Transverse colon (tissue), 4 donors: ENCODE data around the gene NEK5. TPM values are rescaled to one million over a fixed set of nuclear protein-coding genes. Genes with fewer than 3 reads are reported as not detected.
"Not testable (repeated sequence)": the region's sequence is repeated elsewhere in the genome, so short reads cannot be mapped to it uniquely, and the experiment has no call there.

Experiments used
- DNase-seq: peaks from one replicate; pipeline ENCODE4 v3.0.0-alpha.2; 2019
- H3K27ac ChIP-seq, 4 donors: fragments of 200-600 bp; sonication (generic); 2 replicates each; pipeline ENCODE4 v1.5.1; 2016 to 2018; ENCODE audit warnings: inconsistent platforms in 4 of 4
- H3K27me3 ChIP-seq: fragments of 200-600 bp; sonication (generic); 2 replicates; pipeline ENCODE4 v1.5.1; 2017; ENCODE audit warnings: inconsistent platforms
- H3K36me3 ChIP-seq, 4 donors: fragments of 200-600 bp; sonication (generic); 2 replicates each; pipeline ENCODE4 v1.5.1; 2017 to 2019; ENCODE audit warnings: inconsistent platforms in 4 of 4
- H3K4me1 ChIP-seq, 4 donors: fragments of 200-600 bp; sonication (generic); 2 replicates each; pipeline ENCODE4 v1.5.1; 2017 to 2020; ENCODE audit warnings: inconsistent platforms in 4 of 4
- H3K4me3 ChIP-seq, 4 donors: fragments of 200-600 bp; sonication (generic); 1 replicate in 1 of 4; 2 replicates in 3 of 4; pipeline versions ENCODE4 v1.5.1 to v1.6.1; 2017 to 2019; ENCODE audit warnings: inconsistent platforms in 4 of 4
- H3K9me3 ChIP-seq, 2 donors: fragments of 200-600 bp; sonication (generic); 2 replicates each; pipeline ENCODE4 v1.5.1; 2017 to 2019; ENCODE audit warnings: inconsistent platforms in 2 of 2
- CTCF ChIP-seq, 5 experiments: fragments of 200-600 bp in 3 of 5; fragments of 450-650 bp in 2 of 5; sonication (generic) in 3 of 5; IDR thresholded peaks; 1 replicate in 2 of 5; 2 replicates in 3 of 5; pipeline ENCODE4 v1.5.1; 2016 to 2017; ENCODE audit warnings: antibody characterized with exemption in 5 of 5, inconsistent platforms in 3 of 5, mild to moderate bottlenecking in 2 of 5, moderate library complexity in 1 of 5
- EP300 ChIP-seq: sonication (generic); formaldehyde crosslinking; IDR thresholded peaks from one replicate; pipeline ENCODE4 v1.6.1; 2017; ENCODE audit warnings: antibody characterized with exemption, low read depth
- POLR2A ChIP-seq: fragments of 450-650 bp; IDR thresholded peaks from one replicate; pipeline ENCODE4 v1.6.1; 2016; ENCODE audit warnings: antibody characterized with exemption, mild to moderate bottlenecking, moderate library complexity
- POLR2AphosphoS5 ChIP-seq, 3 donors: sonication (generic); formaldehyde crosslinking; IDR thresholded peaks; one replicate each; pipeline ENCODE4 v1.6.1; 2016; ENCODE audit warnings: antibody characterized with exemption in 3 of 3
- WGBS, 2 donors: methylation state at CpG; one replicate each; pipeline ENCODE4 v1.1.5; 2018; ENCODE audit warnings: low coverage in 1 of 2; 5-methylcytosine and 5-hydroxymethylcytosine counted together
- in situ Hi-C, 4 donors: fragments of 200-750 bp; cut with MboI; loops; one replicate each; pipeline versions ENCODE4 v1.15.0 to v1.15.1; 2017; ENCODE audit warnings: low sequenced_read_pairs in 3 of 4, low pct_ligation_motif_present in 1 of 4, low pct_unique_long_range_greater_than_20kb in 1 of 4
- intact Hi-C: fragments of 100-400 bp; cut with DNase I; formaldehyde crosslinking; loops from one replicate; pipeline ENCODE4 v1.15.1; 2023; ENCODE audit warnings: low total_unique reads
- total RNA-seq, 4 donors: library from RNA; depleted of rRNA; stranded (reverse); fragments of >200 nt; gene quantifications; one replicate each; pipeline ENCODE4 v1.1.0, GENCODE V29; 2016

Gene NEK5
- total RNA-seq, 4 donors from 2014 or later = 0.14 to 0.48 TPM; not detected in 2

GRCh38 chr13:52085421-52085820 lies 43.5 kb downstream of the NEK5 start:
- H3K27me3 ChIP-seq = no peaks in the 10 kb centered on the region
- H3K4me3 ChIP-seq = no peak overlapping the region
- no peaks in the 10 kb centered on the region for H3K4me1 ChIP-seq
- intact Hi-C loops (no loop called here), in situ Hi-C loops (no loop called here)
- no peaks in the 10 kb centered on the region for H3K36me3 ChIP-seq
- no peak for DNase-seq
- H3K27ac ChIP-seq = no peak overlapping the region
- H3K9me3 ChIP-seq = no peaks in the 10 kb centered on the region
- WGBS, 2 donors = 89 to 100% methylated on average over 1 to 2 of the region's 2 CpGs
- no peak for TF ChIP-seq POLR2AphosphoS5 (IDR thresholded peaks at IDR 0.05)
- TF ChIP-seq EP300 = no peak
- TF ChIP-seq CTCF (IDR thresholded peaks at IDR 0.05) = no peak
- TF ChIP-seq POLR2A = no peak

GRCh38 chr13:52084981-52085380 lies 43.9 kb downstream of the NEK5 start:
- H3K4me3 ChIP-seq, in situ Hi-C loops, H3K27me3 ChIP-seq, DNase-seq, H3K4me1 ChIP-seq, intact Hi-C loops, H3K27ac ChIP-seq, H3K9me3 ChIP-seq, H3K36me3 ChIP-seq: not testable (repeated sequence)
- WGBS, 2 donors = 70 to 78% methylated on average over 3 of the region's 3 CpGs

GRCh38 chr13:52082601-52083000 lies 46.3 kb downstream of the NEK5 start:
- no peak overlapping the region for H3K27ac ChIP-seq
- no peaks in the 10 kb centered on the region for H3K27me3 ChIP-seq
- no peaks in the 10 kb centered on the region for H3K36me3 ChIP-seq
- 75 to 80% methylated on average over 1 to 4 of the region's 4 CpGs for WGBS, 2 donors
- TF ChIP-seq CTCF (IDR thresholded peaks at IDR 0.05) = no peak
- no peak for TF ChIP-seq POLR2A
- TF ChIP-seq POLR2AphosphoS5 (IDR thresholded peaks at IDR 0.05) = no peak
- TF ChIP-seq EP300 = no peak
- no peak for DNase-seq
- no peak overlapping the region for H3K4me3 ChIP-seq
- no peaks in the 10 kb centered on the region for H3K4me1 ChIP-seq
- intact Hi-C loops = no loop called here
- in situ Hi-C loops = no loop called here
- no peaks in the 10 kb centered on the region for H3K9me3 ChIP-seq

DNA sequence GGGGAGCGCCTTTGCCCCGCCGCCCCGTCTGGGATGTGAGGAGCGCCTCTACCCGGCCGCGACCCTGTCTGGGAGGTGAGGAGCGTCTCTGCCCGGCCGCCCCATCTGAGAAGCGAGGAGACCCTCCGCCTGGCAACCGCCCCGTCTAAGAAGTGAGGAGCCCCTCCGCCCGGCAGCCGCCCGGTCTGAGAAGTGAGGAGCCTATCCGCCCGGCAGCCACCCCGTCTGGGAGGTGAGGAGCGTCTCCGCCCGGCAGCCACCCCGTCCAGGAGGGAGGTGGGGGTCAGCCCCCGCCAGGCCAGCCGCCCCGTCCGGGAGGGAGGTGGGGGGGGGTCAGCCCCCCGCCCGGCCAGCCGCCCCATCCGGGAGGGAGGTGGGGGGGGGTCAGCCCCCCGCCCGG lies 49.0 kb downstream of the NEK5 start:
- H3K9me3 ChIP-seq, H3K36me3 ChIP-seq, in situ Hi-C loops, intact Hi-C loops, H3K27ac ChIP-seq, H3K4me3 ChIP-seq, H3K4me1 ChIP-seq, DNase-seq, H3K27me3 ChIP-seq: not testable (repeated sequence)
- WGBS, 2 donors = 92% methylated on average over 18 of the region's 36 CpGs; no CpG with 5 or more reads in 1 of the 2 donors

GRCh38 chr13:52070929-52071523 lies 57.8 kb downstream of the NEK5 start:
- no peak overlapping the region for H3K27ac ChIP-seq
- in situ Hi-C loops = no loop called here
- 75 to 100% methylated on average over 1 of the region's 1 CpG for WGBS, 2 donors
- H3K4me1 ChIP-seq = no peaks in the 10 kb centered on the region
- H3K9me3 ChIP-seq = peaks cover 21 to 22% of the 10 kb centered on the region in 2 donors
- no peak overlapping the region for H3K4me3 ChIP-seq
- no peaks in the 10 kb centered on the region for H3K36me3 ChIP-seq
- no peak for TF ChIP-seq CTCF (IDR thresholded peaks at IDR 0.05)
- no peak for TF ChIP-seq EP300
- no peak for TF ChIP-seq POLR2A
- TF ChIP-seq POLR2AphosphoS5 (IDR thresholded peaks at IDR 0.05) = no peak
- no peak for DNase-seq
- no peaks in the 10 kb centered on the region for H3K27me3 ChIP-seq
- intact Hi-C loops = no loop called here
